Measurements from ENCODE around the gene RBM19.

- TF ChIP-seq, protein P1, sequence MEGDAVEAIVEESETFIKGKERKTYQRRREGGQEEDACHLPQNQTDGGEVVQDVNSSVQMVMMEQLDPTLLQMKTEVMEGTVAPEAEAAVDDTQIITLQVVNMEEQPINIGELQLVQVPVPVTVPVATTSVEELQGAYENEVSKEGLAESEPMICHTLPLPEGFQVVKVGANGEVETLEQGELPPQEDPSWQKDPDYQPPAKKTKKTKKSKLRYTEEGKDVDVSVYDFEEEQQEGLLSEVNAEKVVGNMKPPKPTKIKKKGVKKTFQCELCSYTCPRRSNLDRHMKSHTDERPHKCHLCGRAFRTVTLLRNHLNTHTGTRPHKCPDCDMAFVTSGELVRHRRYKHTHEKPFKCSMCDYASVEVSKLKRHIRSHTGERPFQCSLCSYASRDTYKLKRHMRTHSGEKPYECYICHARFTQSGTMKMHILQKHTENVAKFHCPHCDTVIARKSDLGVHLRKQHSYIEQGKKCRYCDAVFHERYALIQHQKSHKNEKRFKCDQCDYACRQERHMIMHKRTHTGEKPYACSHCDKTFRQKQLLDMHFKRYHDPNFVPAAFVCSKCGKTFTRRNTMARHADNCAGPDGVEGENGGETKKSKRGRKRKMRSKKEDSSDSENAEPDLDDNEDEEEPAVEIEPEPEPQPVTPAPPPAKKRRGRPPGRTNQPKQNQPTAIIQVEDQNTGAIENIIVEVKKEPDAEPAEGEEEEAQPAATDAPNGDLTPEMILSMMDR (conservative IDR thresholded peaks at IDR 0.05): no peak
- no peak for TF ChIP-seq ZFX (IDR thresholded peaks at IDR 0.05)
Measured at GRCh38 chr12:113926788-113927187, 39.3 kb downstream of the RBM19 start.
